Loucy (cell line): ENCODE results near the gene EIF3F.

ENCODE experiments used
- H2AFZ ChIP-seq: fragments of 200-600 bp; sonication (generic); 2 replicates; pipeline ENCODE4 v1.6.0; 2016; ENCODE audit warnings: antibody characterized with exemption, mild to moderate bottlenecking, low read length, moderate library complexity
- H3F3A ChIP-seq: fragments of 200-600 bp; 2 replicates; pipeline ENCODE4 v1.6.0; 2016; ENCODE audit warnings: antibody characterized with exemption, low read depth, mild to moderate bottlenecking
- H3K27me3 ChIP-seq: fragments of 200-600 bp; sonication (generic); 2 replicates; pipeline ENCODE4 v1.6.1; 2014; ENCODE audit warnings: low read length, mild to moderate bottlenecking; ENCODE audit not compliant: insufficient read depth, poor library complexity, severe bottlenecking
- H3K36me3 ChIP-seq: fragments of 200-600 bp; sonication (generic); 2 replicates; pipeline ENCODE4 v1.6.1; 2016; ENCODE audit warnings: low read length; ENCODE audit not compliant: insufficient read depth
- H3K4me1 ChIP-seq: fragments of 200-600 bp; sonication (generic); 2 replicates; pipeline ENCODE4 v1.5.1; 2014; ENCODE audit warnings: low read length, mild to moderate bottlenecking; ENCODE audit not compliant: insufficient read depth, poor library complexity, severe bottlenecking
- H3K4me2 ChIP-seq: fragments of 200-600 bp; sonication (generic); 2 replicates; pipeline ENCODE4 v1.6.0; 2014; ENCODE audit warnings: antibody characterized with exemption, low read length, low read depth, mild to moderate bottlenecking; ENCODE audit not compliant: poor library complexity, severe bottlenecking
- H3K4me3 ChIP-seq: fragments of 200-600 bp; sonication (generic); 2 replicates; pipeline ENCODE4 v1.5.1; 2014; ENCODE audit warnings: low read length, mild to moderate bottlenecking, mixed read lengths; ENCODE audit not compliant: poor library complexity, severe bottlenecking
- H3K79me2 ChIP-seq: fragments of 200-600 bp; sonication (generic); 2 replicates; pipeline ENCODE4 v1.6.1; 2014; ENCODE audit warnings: low read length; ENCODE audit not compliant: insufficient read depth
- H3K9ac ChIP-seq: fragments of 200-600 bp; sonication (generic); 2 replicates; pipeline ENCODE4 v1.6.0; 2014; ENCODE audit warnings: mild to moderate bottlenecking, low read depth, low read length, moderate library complexity; ENCODE audit not compliant: poor library complexity, severe bottlenecking
- H3K9me2 ChIP-seq: fragments of 200-600 bp; sonication (generic); replicated peaks from 2 replicates; pipeline ENCODE4 v1.6.1; 2016; ENCODE audit warnings: low read depth, low read length, mixed read lengths
- H3K9me3 ChIP-seq: fragments of 200-600 bp; sonication (generic); 2 replicates; pipeline ENCODE4 v1.6.1; 2014; ENCODE audit warnings: mild to moderate bottlenecking, antibody characterized with exemption, low read length, low read depth; ENCODE audit not compliant: insufficient read depth
- H4K20me1 ChIP-seq: fragments of 200-600 bp; sonication (generic); 2 replicates; pipeline ENCODE4 v1.6.0; 2014; ENCODE audit warnings: antibody characterized with exemption, low read length, mild to moderate bottlenecking; ENCODE audit not compliant: insufficient read depth, poor library complexity, severe bottlenecking
- CTCF ChIP-seq: fragments of 200-600 bp; sonication (generic); conservative IDR thresholded peaks from 2 replicates; pipeline ENCODE4 v1.5.1; 2014; ENCODE audit warnings: mild to moderate bottlenecking, antibody characterized with exemption, low read length
- EZH2phosphoT487 ChIP-seq: fragments of 200-600 bp; IDR thresholded peaks from 2 replicates; pipeline ENCODE4 v1.6.1; 2018; ENCODE audit warnings: antibody characterized with exemption, mild to moderate bottlenecking, moderate library complexity, borderline replicate concordance

The EIF3F gene

GRCh38 chr11:8019314-8020243, 32.4 kb downstream of the EIF3F start:
- Histone ChIP-seq H3K4me1 (no peaks in the 10 kb centered on the region), H3F3A (no peaks in the 10 kb centered on the region), H3K36me3 (no peaks in the 10 kb centered on the region), H2AFZ (no peak overlapping the region), H3K4me3 (no peak overlapping the region), H3K27me3 (no peaks in the 10 kb centered on the region), H4K20me1 (no peaks in the 10 kb centered on the region), H3K79me2 (no peaks in the 10 kb centered on the region), H3K9me3 (no peaks in the 10 kb centered on the region), H3K4me2 (no peak overlapping the region), H3K9ac (no peak overlapping the region), H3K9me2 (no peaks in the 10 kb centered on the region)
- no peak for TF ChIP-seq CTCF
- no peak for TF ChIP-seq EZH2phosphoT487

- Histone ChIP-seq H3K9ac (no peak overlapping the region), H4K20me1 (no peaks in the 10 kb centered on the region), H3K79me2 (no peaks in the 10 kb centered on the region), H3K4me1 (no peaks in the 10 kb centered on the region), H3K4me3 (no peak overlapping the region), H2AFZ (no peak overlapping the region), H3K36me3 (no peaks in the 10 kb centered on the region), H3F3A (no peaks in the 10 kb centered on the region), H3K4me2 (no peak overlapping the region), H3K9me3 (no peaks in the 10 kb centered on the region), H3K27me3 (no peaks in the 10 kb centered on the region), H3K9me2 (no peaks in the 10 kb centered on the region)
- TF ChIP-seq EZH2phosphoT487 (no peak), CTCF (no peak)
Observed at GRCh38 chr11:8020244-8020597, 33.1 kb downstream of the EIF3F start.

- Histone ChIP-seq H3K4me2 (no peak overlapping the region), H4K20me1 (no peaks in the 10 kb centered on the region), H3K9me2 (no peaks in the 10 kb centered on the region), H3K79me2 (no peaks in the 10 kb centered on the region), H3K9me3 (no peaks in the 10 kb centered on the region), H3K4me3 (no peak overlapping the region), H3K27me3 (no peaks in the 10 kb centered on the region), H3K4me1 (peaks cover 10% of the 10 kb centered on the region), H2AFZ (no peak overlapping the region), H3K9ac (no peak overlapping the region), H3F3A (no peaks in the 10 kb centered on the region), H3K36me3 (no peaks in the 10 kb centered on the region)
- TF ChIP-seq EZH2phosphoT487: no peak
- no peak for TF ChIP-seq CTCF
Observed at GRCh38 chr11:8021920-8022319, 34.8 kb downstream of the EIF3F start.
